ENCODE data around the gene AFAP1. TPM values are rescaled to one million over a fixed set of nuclear protein-coding genes. Genes with fewer than 3 reads are reported as not detected.

The AFAP1 gene
- total and polyA plus RNA-seq, 2 donors (not counting 1 experiment from before 2014, with no cell fraction given): 0.03 to 0.44 TPM

GRCh38 chr4:7928711-7929110 lies 10.9 kb downstream of the AFAP1 start:
- POLR2A ChIA-PET: no interaction called here
- Mint-ChIP-seq H3K4me1 (no peaks in the 10 kb centered on the region), H3K27me3 (peaks cover 31% of the 10 kb centered on the region), H3K9me3 (ENCODE audit: insufficient read depth) (no peaks in the 10 kb centered on the region), H3K27ac (no peak overlapping the region), H3K4me3 (no peak overlapping the region)
- intact Hi-C loops (cut with micrococcal nuclease): no loop called here
- no peaks in the 10 kb centered on the region for H3K4me1 ChIP-seq (ENCODE audit: control insufficient read depth in 2 of 2, insufficient read depth in 2 of 2, low read length in 2 of 2)
- no peaks in the 10 kb centered on the region for H4K20me1 ChIP-seq (ENCODE audit: control insufficient read depth, insufficient read depth, low read length, poor library complexity, severe bottlenecking)
- no peak overlapping the region for H3K9ac ChIP-seq (ENCODE audit: low read length)
- H3K36me3 ChIP-seq (replicated peaks in 1 of 2; ENCODE audit: control extremely low read depth in 1 of 2, control insufficient read depth in 1 of 2, extremely low read depth in 1 of 2, insufficient read depth in 2 of 2, low read length in 1 of 2): no peaks in the 10 kb centered on the region
- H3K79me2 ChIP-seq (ENCODE audit: control insufficient read depth, insufficient read depth, low read length): no peaks in the 10 kb centered on the region
- DNase-seq (no peak), ATAC-seq (ENCODE audit: low read depth) (no peak)
- TF ChIP-seq, protein P1, sequence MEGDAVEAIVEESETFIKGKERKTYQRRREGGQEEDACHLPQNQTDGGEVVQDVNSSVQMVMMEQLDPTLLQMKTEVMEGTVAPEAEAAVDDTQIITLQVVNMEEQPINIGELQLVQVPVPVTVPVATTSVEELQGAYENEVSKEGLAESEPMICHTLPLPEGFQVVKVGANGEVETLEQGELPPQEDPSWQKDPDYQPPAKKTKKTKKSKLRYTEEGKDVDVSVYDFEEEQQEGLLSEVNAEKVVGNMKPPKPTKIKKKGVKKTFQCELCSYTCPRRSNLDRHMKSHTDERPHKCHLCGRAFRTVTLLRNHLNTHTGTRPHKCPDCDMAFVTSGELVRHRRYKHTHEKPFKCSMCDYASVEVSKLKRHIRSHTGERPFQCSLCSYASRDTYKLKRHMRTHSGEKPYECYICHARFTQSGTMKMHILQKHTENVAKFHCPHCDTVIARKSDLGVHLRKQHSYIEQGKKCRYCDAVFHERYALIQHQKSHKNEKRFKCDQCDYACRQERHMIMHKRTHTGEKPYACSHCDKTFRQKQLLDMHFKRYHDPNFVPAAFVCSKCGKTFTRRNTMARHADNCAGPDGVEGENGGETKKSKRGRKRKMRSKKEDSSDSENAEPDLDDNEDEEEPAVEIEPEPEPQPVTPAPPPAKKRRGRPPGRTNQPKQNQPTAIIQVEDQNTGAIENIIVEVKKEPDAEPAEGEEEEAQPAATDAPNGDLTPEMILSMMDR (IDR thresholded peaks at IDR 0.05): no peak
- no peak for TF ChIP-seq EZH2 (IDR thresholded peaks at IDR 0.05; ENCODE audit: borderline replicate concordance, insufficient read depth, low read depth, low read length, poor library complexity, severe bottlenecking)
- 95% methylated on average over 7 of the region's 7 CpGs for WGBS (ENCODE audit: insufficient coverage)
- H3K4me3 ChIP-seq (ENCODE audit: control extremely low read depth in 1 of 5, extremely low read depth in 1 of 5, insufficient read depth in 1 of 5, low read depth in 2 of 5, low read length in 4 of 5): no peak overlapping the region
- H2AFZ ChIP-seq (ENCODE audit: insufficient read depth, low read depth, low read length, poor library complexity, severe bottlenecking): no peak overlapping the region
- CTCF ChIA-PET: no interaction called here
- no peak overlapping the region for H3K4me2 ChIP-seq (replicated peaks; ENCODE audit: low read depth, low read length, poor library complexity, severe bottlenecking)
- peaks cover 0 to 5% (median 0%) of the 10 kb centered on the region in 4 experiments for H3K27me3 ChIP-seq (replicated peaks in 1 of 4; ENCODE audit: control extremely low read depth in 1 of 4, control insufficient read depth in 3 of 4, insufficient read depth in 4 of 4, low read length in 3 of 4)
- H3K27ac ChIP-seq (ENCODE audit: low read length in 2 of 2): no peak overlapping the region
- no peaks in the 10 kb centered on the region for H3K9me3 ChIP-seq (ENCODE audit: control extremely low read depth in 1 of 3, control insufficient read depth in 2 of 3, insufficient read depth in 1 of 3, low read length in 2 of 3)

GRCh38 chr4:7926822-7927221 lies 12.8 kb downstream of the AFAP1 start:
- Histone ChIP-seq H3K27ac (ENCODE audit: low read length in 2 of 2) (no peak overlapping the region), H4K20me1 (ENCODE audit: control insufficient read depth, insufficient read depth, low read length, poor library complexity, severe bottlenecking) (no peaks in the 10 kb centered on the region), H3K4me3 (ENCODE audit: control extremely low read depth in 1 of 5, extremely low read depth in 1 of 5, insufficient read depth in 1 of 5, low read depth in 2 of 5, low read length in 4 of 5) (no peak overlapping the region), H3K9me3 (ENCODE audit: control extremely low read depth in 1 of 3, control insufficient read depth in 2 of 3, insufficient read depth in 1 of 3, low read length in 2 of 3) (no peaks in the 10 kb centered on the region), H3K79me2 (ENCODE audit: control insufficient read depth, insufficient read depth, low read length) (no peaks in the 10 kb centered on the region), H3K36me3 (replicated peaks in 1 of 2; ENCODE audit: control extremely low read depth in 1 of 2, control insufficient read depth in 1 of 2, extremely low read depth in 1 of 2, insufficient read depth in 2 of 2, low read length in 1 of 2) (no peaks in the 10 kb centered on the region), H3K9ac (ENCODE audit: low read length) (no peak overlapping the region), H3K27me3 (replicated peaks in 1 of 4; ENCODE audit: control extremely low read depth in 1 of 4, control insufficient read depth in 3 of 4, insufficient read depth in 4 of 4, low read length in 3 of 4) (peaks cover 0 to 3% (median 0%) of the 10 kb centered on the region in 4 experiments), H3K4me2 (replicated peaks; ENCODE audit: low read depth, low read length, poor library complexity, severe bottlenecking) (no peak overlapping the region), H3K4me1 (ENCODE audit: control insufficient read depth in 2 of 2, insufficient read depth in 2 of 2, low read length in 2 of 2) (no peaks in the 10 kb centered on the region), H2AFZ (ENCODE audit: insufficient read depth, low read depth, low read length, poor library complexity, severe bottlenecking) (no peak overlapping the region)
- ATAC-seq (ENCODE audit: low read depth) (no peak), DNase-seq (no peak)
- CTCF ChIA-PET: no interaction called here
- intact Hi-C loops (cut with micrococcal nuclease): no loop called here
- POLR2A ChIA-PET: no interaction called here
- TF ChIP-seq, protein P1 (IDR thresholded peaks at IDR 0.05): no peak
- TF ChIP-seq EZH2 (IDR thresholded peaks at IDR 0.05; ENCODE audit: borderline replicate concordance, insufficient read depth, low read depth, low read length, poor library complexity, severe bottlenecking): no peak
- Mint-ChIP-seq H3K27ac (no peak overlapping the region), H3K4me3 (no peak overlapping the region), H3K27me3 (peaks cover 23% of the 10 kb centered on the region), H3K9me3 (ENCODE audit: insufficient read depth) (no peaks in the 10 kb centered on the region), H3K4me1 (no peaks in the 10 kb centered on the region)
- 84% methylated on average over 6 of the region's 7 CpGs for WGBS (ENCODE audit: insufficient coverage)

Measured in B cell (primary cell).